ENCODE results near the gene TUSC2. TPM values are rescaled to one million over a fixed set of nuclear protein-coding genes. Genes with fewer than 3 reads are reported as not detected.

Gene TUSC2
- total and polyA plus RNA-seq, 2 experiments from 2014 or later = 41.6 to 71.0 TPM

GRCh38 chr3:50325113-50325480, 2.9 kb downstream of the TUSC2 start (continued):
- no peak for TF ChIP-seq ETS1 (IDR thresholded peaks at IDR 0.05)
- no peak for TF ChIP-seq STAT1 (IDR thresholded peaks at IDR 0.05; ENCODE audit: unreplicated experiment)

GRCh38 chr3:50324351-50325112, 3.5 kb downstream of the TUSC2 start:
- peak; percentile 8 for ATAC-seq
- Histone ChIP-seq H3F3A (replicated peaks; ENCODE audit: low read depth) (peaks cover 33% of the 10 kb centered on the region; the same call in 1 of the 2 replicates), H3K4me2 (no peak overlapping the region), H4K20me1 (replicated peaks; ENCODE audit: insufficient read depth) (peaks cover 13% of the 10 kb centered on the region; the same call in 1 of the 2 replicates), H3K4me3 (no peak overlapping the region), H3K27me3 (ENCODE audit: insufficient read depth) (no peaks in the 10 kb centered on the region), H3K27ac (ENCODE audit: low read depth) (no peak overlapping the region), H3K36me3 (ENCODE audit: insufficient read depth) (peaks cover under 1% of the 10 kb centered on the region; the same call in 1 of the 2 replicates), H3K9me2 (ENCODE audit: insufficient read depth) (no peaks in the 10 kb centered on the region), H2AFZ (no peak overlapping the region), H3K4me1 (ENCODE audit: insufficient read depth) (peaks cover 24% of the 10 kb centered on the region), H3K79me2 (replicated peaks; ENCODE audit: insufficient read depth) (peaks cover 26% of the 10 kb centered on the region)
- TF ChIP-seq CREB1 (CRISPR knock-in tag; IDR thresholded peaks at IDR 0.05; ENCODE audit: low read depth) (peak; percentile 49; the same call in 1 of the 2 replicates), CTCF (conservative IDR thresholded peaks at IDR 0.05; ENCODE audit: low read depth in 2 of 2) (peak; percentile 84 to 96), EZH2 (IDR thresholded peaks at IDR 0.05; ENCODE audit: low read depth, unreplicated experiment) (no peak), ZNF331 (CRISPR knock-in tag; IDR thresholded peaks at IDR 0.05; ENCODE audit: low read depth) (no peak), REST (IDR thresholded peaks at IDR 0.05; ENCODE audit: unreplicated experiment) (no peak)
- Mint-ChIP-seq H3K36me3 (ENCODE audit: low read depth) (peaks cover 25% of the 10 kb centered on the region), H3K27ac (0 out of 2 replicates have a peak overlapping the region, but pooled peaks have one; percentile 34), H3K27me3 (ENCODE audit: insufficient read depth, low read depth, poor library complexity) (peaks cover 16% of the 10 kb centered on the region), H3K9me3 (no peaks in the 10 kb centered on the region), H3K4me1 (peaks cover 40% of the 10 kb centered on the region), H3K4me3 (peak overlapping the region; percentile 38)
- peak; percentile 95 for DNase-seq (ENCODE audit: low spot score)

Measured in GM23338 (cell line).